ENCODE data around the gene MAPK10. TPM values are rescaled to one million over a fixed set of nuclear protein-coding genes. Genes with fewer than 3 reads are reported as not detected.

The MAPK10 gene
- total RNA-seq, 2 donors from 2014 or later, result 49.7 to 64.9 TPM

DNA sequence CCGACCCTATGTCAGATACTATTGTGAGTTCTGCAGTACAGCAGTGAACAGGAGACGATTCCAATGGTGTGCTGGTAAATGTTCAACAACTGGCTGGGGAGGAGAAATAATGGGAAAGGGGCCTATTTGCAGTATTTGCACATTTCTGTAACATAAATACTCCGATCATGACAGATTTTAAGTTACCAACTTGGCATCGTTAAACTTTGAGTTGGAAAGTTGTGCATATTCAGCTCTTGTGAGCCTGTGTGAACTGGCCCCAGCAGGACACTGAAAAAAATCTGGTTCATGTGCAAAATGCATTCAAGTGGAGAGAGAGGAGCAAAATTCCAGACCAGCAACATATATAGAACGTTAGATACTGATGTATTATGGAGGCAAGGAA lies 175.0 kb downstream of the MAPK10 start:
- Histone ChIP-seq H3K27ac (no peak overlapping the region), H3K36me3 (no peaks in the 10 kb centered on the region), H3K9me3 (no peaks in the 10 kb centered on the region), H3K4me3 (no peak overlapping the region), H3K27me3 (replicated peaks; ENCODE audit: insufficient read depth) (no peaks in the 10 kb centered on the region), H3K4me1 (replicated peaks) (no peaks in the 10 kb centered on the region)
- no peak for DNase-seq (ENCODE audit: low spot score)
- 21% methylated on average over 5 of the region's 5 CpGs for WGBS
- TF ChIP-seq CTCF (IDR thresholded peaks at IDR 0.05), result no peak
- TF ChIP-seq POLR2A (IDR thresholded peaks at IDR 0.05), result no peak
- TF ChIP-seq POLR2AphosphoS5 (IDR thresholded peaks at IDR 0.05), result no peak
- intact Hi-C loops (cut with DNase I), result no loop called here

- Histone ChIP-seq H3K27ac (no peak overlapping the region), H3K4me1 (replicated peaks) (no peaks in the 10 kb centered on the region), H3K36me3 (no peaks in the 10 kb centered on the region), H3K9me3 (no peaks in the 10 kb centered on the region), H3K27me3 (replicated peaks; ENCODE audit: insufficient read depth) (no peaks in the 10 kb centered on the region), H3K4me3 (no peak overlapping the region)
- intact Hi-C loops (cut with DNase I), result no loop called here
- TF ChIP-seq POLR2AphosphoS5 (IDR thresholded peaks at IDR 0.05) (no peak), POLR2A (IDR thresholded peaks at IDR 0.05) (no peak), CTCF (IDR thresholded peaks at IDR 0.05) (no peak)
- 76% methylated on average over 4 of the region's 4 CpGs for WGBS
- DNase-seq (ENCODE audit: low spot score), result no peak
These were observed 175.5 kb downstream of the MAPK10 start for GRCh38 chr4:86184216-86184900.

- TF ChIP-seq CTCF (IDR thresholded peaks at IDR 0.05), result no peak
- no peak for TF ChIP-seq POLR2A (IDR thresholded peaks at IDR 0.05)
- WGBS, result 87% methylated on average over 1 of the region's 1 CpG
- Histone ChIP-seq H3K27ac (no peak overlapping the region), H3K4me3 (no peak overlapping the region), H3K27me3 (replicated peaks; ENCODE audit: insufficient read depth) (no peaks in the 10 kb centered on the region), H3K36me3 (no peaks in the 10 kb centered on the region), H3K9me3 (no peaks in the 10 kb centered on the region), H3K4me1 (replicated peaks) (no peaks in the 10 kb centered on the region)
- intact Hi-C loops (cut with DNase I), result no loop called here
- no peak for DNase-seq (ENCODE audit: low spot score)
These were observed 178.3 kb downstream of the MAPK10 start for GRCh38 chr4:86181585-86181984.

GRCh38 chr4:86178211-86178610 lies 181.6 kb downstream of the MAPK10 start:
- DNase-seq (ENCODE audit: low spot score), result no peak
- intact Hi-C loops (cut with DNase I), result no loop called here

More at GRCh38 chr4:86178211-86178610, 181.6 kb downstream of the MAPK10 start:
- no peak overlapping the region for H3K27ac ChIP-seq
- TF ChIP-seq CTCF (IDR thresholded peaks at IDR 0.05) (no peak), POLR2AphosphoS5 (IDR thresholded peaks at IDR 0.05) (no peak), POLR2A (IDR thresholded peaks at IDR 0.05) (no peak)
- no peaks in the 10 kb centered on the region for H3K27me3 ChIP-seq (replicated peaks; ENCODE audit: insufficient read depth)
- no peaks in the 10 kb centered on the region for H3K36me3 ChIP-seq
- H3K4me3 ChIP-seq, result no peak overlapping the region
- no peaks in the 10 kb centered on the region for H3K9me3 ChIP-seq
- H3K4me1 ChIP-seq (replicated peaks), result no peaks in the 10 kb centered on the region

Measured in prostate gland (tissue), 2 donors.